ENCODE results near the gene PDZD8. TPM values are rescaled to one million over a fixed set of nuclear protein-coding genes. Genes with fewer than 3 reads are reported as not detected.

PDZD8 gene
- polyA plus RNA-seq, 1 donor from 2014 or later, result 16.3 TPM

- Histone ChIP-seq H3F3A (ENCODE audit: insufficient read depth, low read length, poor library complexity, severe bottlenecking) (no peaks in the 10 kb centered on the region), H4K20me1 (ENCODE audit: insufficient read depth) (no peaks in the 10 kb centered on the region), H3K9me3 (ENCODE audit: low read length) (no peaks in the 10 kb centered on the region), H3K36me3 (ENCODE audit: insufficient read depth, low read length) (no peaks in the 10 kb centered on the region), H3K27me3 (ENCODE audit: insufficient read depth, low read depth, low read length) (no peaks in the 10 kb centered on the region), H3K79me2 (replicated peaks; ENCODE audit: insufficient read depth, low read length) (no peaks in the 10 kb centered on the region), H3K9me2 (ENCODE audit: insufficient read depth, low read length) (no peaks in the 10 kb centered on the region), H3K4me2 (ENCODE audit: low read length) (no peak overlapping the region), H3K27ac (ENCODE audit: low read length) (no peak overlapping the region), H3K9ac (ENCODE audit: low read length) (no peak overlapping the region), H2AFZ (ENCODE audit: low read depth, low read length) (no peak overlapping the region), H3K4me3 (ENCODE audit: low read length) (no peak overlapping the region)
- TF ChIP-seq, protein P1, sequence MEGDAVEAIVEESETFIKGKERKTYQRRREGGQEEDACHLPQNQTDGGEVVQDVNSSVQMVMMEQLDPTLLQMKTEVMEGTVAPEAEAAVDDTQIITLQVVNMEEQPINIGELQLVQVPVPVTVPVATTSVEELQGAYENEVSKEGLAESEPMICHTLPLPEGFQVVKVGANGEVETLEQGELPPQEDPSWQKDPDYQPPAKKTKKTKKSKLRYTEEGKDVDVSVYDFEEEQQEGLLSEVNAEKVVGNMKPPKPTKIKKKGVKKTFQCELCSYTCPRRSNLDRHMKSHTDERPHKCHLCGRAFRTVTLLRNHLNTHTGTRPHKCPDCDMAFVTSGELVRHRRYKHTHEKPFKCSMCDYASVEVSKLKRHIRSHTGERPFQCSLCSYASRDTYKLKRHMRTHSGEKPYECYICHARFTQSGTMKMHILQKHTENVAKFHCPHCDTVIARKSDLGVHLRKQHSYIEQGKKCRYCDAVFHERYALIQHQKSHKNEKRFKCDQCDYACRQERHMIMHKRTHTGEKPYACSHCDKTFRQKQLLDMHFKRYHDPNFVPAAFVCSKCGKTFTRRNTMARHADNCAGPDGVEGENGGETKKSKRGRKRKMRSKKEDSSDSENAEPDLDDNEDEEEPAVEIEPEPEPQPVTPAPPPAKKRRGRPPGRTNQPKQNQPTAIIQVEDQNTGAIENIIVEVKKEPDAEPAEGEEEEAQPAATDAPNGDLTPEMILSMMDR (IDR thresholded peaks at IDR 0.05; ENCODE audit: poor library complexity, severe bottlenecking), result no peak
- TF ChIP-seq EZH2 (IDR thresholded peaks at IDR 0.05; ENCODE audit: borderline replicate concordance, insufficient read depth, low read length, poor library complexity, severe bottlenecking) (no peak), SMC3 (conservative IDR thresholded peaks at IDR 0.05; ENCODE audit: poor library complexity) (no peak), POLR2AphosphoS5 (IDR thresholded peaks at IDR 0.05) (no peak)
Observed at GRCh38 chr10:117405730-117406129, 30.5 kb upstream of the PDZD8 start.

DNA sequence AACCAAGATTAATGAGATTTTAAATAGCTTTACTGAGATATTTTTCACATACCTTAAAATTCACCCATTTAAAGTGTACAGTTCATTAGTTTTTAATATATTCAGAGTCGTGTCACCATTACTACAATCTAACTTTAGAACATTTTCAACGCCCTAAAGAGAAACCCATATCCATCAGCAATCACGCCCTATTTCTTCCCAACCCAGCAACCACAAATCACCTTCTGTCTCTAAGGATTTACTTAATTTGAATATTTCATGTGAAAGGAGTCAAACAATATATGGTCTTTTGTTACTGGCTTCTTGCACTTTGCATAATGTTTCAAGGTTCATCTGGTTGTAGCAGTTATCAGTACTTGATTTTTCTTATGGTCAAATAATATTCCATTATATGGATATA lies 25.1 kb upstream of the PDZD8 start:
- Histone ChIP-seq H3K27me3 (ENCODE audit: insufficient read depth, low read depth, low read length) (no peaks in the 10 kb centered on the region), H3K9me2 (ENCODE audit: insufficient read depth, low read length) (no peaks in the 10 kb centered on the region), H2AFZ (ENCODE audit: low read depth, low read length) (no peak overlapping the region), H3F3A (ENCODE audit: insufficient read depth, low read length, poor library complexity, severe bottlenecking) (no peaks in the 10 kb centered on the region), H3K9ac (ENCODE audit: low read length) (no peak overlapping the region), H3K27ac (ENCODE audit: low read length) (no peak overlapping the region), H3K36me3 (ENCODE audit: insufficient read depth, low read length) (no peaks in the 10 kb centered on the region), H3K4me3 (ENCODE audit: low read length) (no peak overlapping the region), H4K20me1 (ENCODE audit: insufficient read depth) (no peaks in the 10 kb centered on the region), H3K79me2 (replicated peaks; ENCODE audit: insufficient read depth, low read length) (no peaks in the 10 kb centered on the region), H3K9me3 (ENCODE audit: low read length) (no peaks in the 10 kb centered on the region), H3K4me2 (ENCODE audit: low read length) (no peak overlapping the region)
- TF ChIP-seq RAD21 (conservative IDR thresholded peaks at IDR 0.05), result no peak
- TF ChIP-seq EZH2 (IDR thresholded peaks at IDR 0.05; ENCODE audit: borderline replicate concordance, insufficient read depth, low read length, poor library complexity, severe bottlenecking), result no peak
- no peak for TF ChIP-seq SMC3 (conservative IDR thresholded peaks at IDR 0.05; ENCODE audit: poor library complexity)
- no peak for TF ChIP-seq POLR2AphosphoS5 (IDR thresholded peaks at IDR 0.05)
- no peak for TF ChIP-seq EP300 (conservative IDR thresholded peaks at IDR 0.05; ENCODE audit: poor library complexity, severe bottlenecking)

- Histone ChIP-seq H3K27ac (ENCODE audit: low read length) (no peak overlapping the region), H3K27me3 (ENCODE audit: insufficient read depth, low read depth, low read length) (no peaks in the 10 kb centered on the region), H3K36me3 (ENCODE audit: insufficient read depth, low read length) (no peaks in the 10 kb centered on the region), H3K79me2 (replicated peaks; ENCODE audit: insufficient read depth, low read length) (no peaks in the 10 kb centered on the region), H3K9me3 (ENCODE audit: low read length) (no peaks in the 10 kb centered on the region), H3K4me3 (ENCODE audit: low read length) (no peak overlapping the region), H4K20me1 (ENCODE audit: insufficient read depth) (no peaks in the 10 kb centered on the region), H3K4me2 (ENCODE audit: low read length) (no peak overlapping the region), H3K9ac (ENCODE audit: low read length) (no peak overlapping the region), H3K9me2 (ENCODE audit: insufficient read depth, low read length) (no peaks in the 10 kb centered on the region), H2AFZ (ENCODE audit: low read depth, low read length) (no peak overlapping the region), H3F3A (ENCODE audit: insufficient read depth, low read length, poor library complexity, severe bottlenecking) (no peaks in the 10 kb centered on the region)
- TF ChIP-seq RAD21 (conservative IDR thresholded peaks at IDR 0.05), result no peak
- TF ChIP-seq MXI1 (conservative IDR thresholded peaks at IDR 0.05; ENCODE audit: poor library complexity, severe bottlenecking), result no peak
- TF ChIP-seq, protein P1 (IDR thresholded peaks at IDR 0.05; ENCODE audit: poor library complexity, severe bottlenecking), result no peak
- TF ChIP-seq, protein P2, sequence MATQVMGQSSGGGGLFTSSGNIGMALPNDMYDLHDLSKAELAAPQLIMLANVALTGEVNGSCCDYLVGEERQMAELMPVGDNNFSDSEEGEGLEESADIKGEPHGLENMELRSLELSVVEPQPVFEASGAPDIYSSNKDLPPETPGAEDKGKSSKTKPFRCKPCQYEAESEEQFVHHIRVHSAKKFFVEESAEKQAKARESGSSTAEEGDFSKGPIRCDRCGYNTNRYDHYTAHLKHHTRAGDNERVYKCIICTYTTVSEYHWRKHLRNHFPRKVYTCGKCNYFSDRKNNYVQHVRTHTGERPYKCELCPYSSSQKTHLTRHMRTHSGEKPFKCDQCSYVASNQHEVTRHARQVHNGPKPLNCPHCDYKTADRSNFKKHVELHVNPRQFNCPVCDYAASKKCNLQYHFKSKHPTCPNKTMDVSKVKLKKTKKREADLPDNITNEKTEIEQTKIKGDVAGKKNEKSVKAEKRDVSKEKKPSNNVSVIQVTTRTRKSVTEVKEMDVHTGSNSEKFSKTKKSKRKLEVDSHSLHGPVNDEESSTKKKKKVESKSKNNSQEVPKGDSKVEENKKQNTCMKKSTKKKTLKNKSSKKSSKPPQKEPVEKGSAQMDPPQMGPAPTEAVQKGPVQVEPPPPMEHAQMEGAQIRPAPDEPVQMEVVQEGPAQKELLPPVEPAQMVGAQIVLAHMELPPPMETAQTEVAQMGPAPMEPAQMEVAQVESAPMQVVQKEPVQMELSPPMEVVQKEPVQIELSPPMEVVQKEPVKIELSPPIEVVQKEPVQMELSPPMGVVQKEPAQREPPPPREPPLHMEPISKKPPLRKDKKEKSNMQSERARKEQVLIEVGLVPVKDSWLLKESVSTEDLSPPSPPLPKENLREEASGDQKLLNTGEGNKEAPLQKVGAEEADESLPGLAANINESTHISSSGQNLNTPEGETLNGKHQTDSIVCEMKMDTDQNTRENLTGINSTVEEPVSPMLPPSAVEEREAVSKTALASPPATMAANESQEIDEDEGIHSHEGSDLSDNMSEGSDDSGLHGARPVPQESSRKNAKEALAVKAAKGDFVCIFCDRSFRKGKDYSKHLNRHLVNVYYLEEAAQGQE (IDR thresholded peaks at IDR 0.05; ENCODE audit: borderline replicate concordance), result no peak
Observed at GRCh38 chr10:117399341-117400196, 24.3 kb upstream of the PDZD8 start.
